Glomerular endothelial cell (primary cell): ENCODE measurements around the gene HES4. TPM values are rescaled to one million over a fixed set of nuclear protein-coding genes. Genes with fewer than 3 reads are reported as not detected.
"Not testable (repeated sequence)": the region's sequence is repeated elsewhere in the genome, so short reads cannot be mapped to it uniquely, and the experiment has no call there.

ENCODE experiments used
- DNase-seq: peaks from one replicate; pipeline ENCODE4 v3.0.0-alpha.2; 2011; ENCODE audit warnings: low read depth, low spot score; ENCODE audit errors: extremely low read depth
- total RNA-seq: library from RNA; depleted of rRNA; stranded (reverse); fragments of >200 nt; gene quantifications from 2 replicates; pipeline ENCODE4 v1.2.3, GENCODE V29; 2015

Gene HES4
- total RNA-seq, 1 donor from 2014 or later = 219 TPM

DNA sequence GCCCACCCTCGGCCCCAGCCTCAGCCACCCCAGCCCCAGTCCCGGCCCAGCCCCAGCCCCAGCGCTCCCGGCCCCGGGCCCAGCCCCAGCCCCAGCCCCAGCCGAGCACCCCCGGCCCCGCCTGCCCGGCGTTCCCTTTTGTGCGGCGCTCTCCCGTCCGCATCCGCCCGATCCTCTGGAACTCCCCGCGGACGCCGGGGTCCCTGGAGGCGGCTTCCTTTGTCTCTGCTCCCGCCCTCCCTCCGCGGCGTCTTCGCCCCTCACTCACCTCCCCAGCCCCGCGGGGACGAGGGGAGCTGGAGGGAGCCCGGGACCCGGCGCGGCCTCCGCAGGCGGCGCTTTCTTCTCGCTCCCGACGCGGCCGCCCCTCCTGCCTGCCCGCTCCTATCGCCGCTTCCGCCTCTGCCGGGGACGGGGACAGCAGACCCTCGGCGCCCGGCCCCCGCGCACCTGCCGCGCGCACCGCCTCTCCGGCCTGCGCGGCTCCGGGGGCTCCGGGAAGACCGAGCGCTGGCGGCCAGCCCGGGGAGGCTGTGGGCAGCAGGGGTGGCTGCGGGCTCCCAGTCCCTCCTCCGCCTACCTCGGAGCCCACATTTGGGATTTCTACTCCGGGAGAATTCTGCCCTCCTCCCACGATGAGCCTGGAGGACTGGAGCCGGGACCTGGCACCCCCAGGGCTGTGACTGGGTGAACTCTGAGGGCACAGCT is 34.0 kb upstream of the HES4 start:
- no peak for DNase-seq

DNA sequence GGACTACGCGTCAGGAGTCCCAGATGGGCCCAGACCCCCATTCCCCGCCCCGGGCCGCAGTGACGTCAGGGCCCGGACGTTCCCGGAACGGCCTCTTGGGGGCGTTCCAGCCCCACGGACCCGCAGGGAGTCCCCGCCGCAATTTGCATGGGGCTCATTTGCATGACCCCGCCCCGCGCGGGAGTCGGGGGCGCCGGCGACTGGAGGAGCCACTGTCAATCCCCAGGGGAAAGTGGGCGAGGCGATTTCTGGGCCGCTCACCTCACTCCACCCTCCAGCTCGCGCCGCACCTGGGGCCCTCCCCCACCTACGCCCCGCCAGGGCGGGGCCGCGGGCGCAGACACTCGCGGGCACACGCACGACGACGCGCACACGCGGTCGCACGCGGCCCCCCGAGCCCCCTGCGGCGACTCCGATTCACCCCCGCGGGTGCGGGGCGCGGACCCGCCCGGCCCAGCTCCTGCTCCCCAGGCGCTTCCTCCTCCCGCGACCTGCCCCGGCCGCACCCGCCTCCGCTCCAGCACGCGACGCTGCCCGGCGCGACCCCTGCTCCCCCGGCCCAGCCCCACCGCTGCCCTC is 33.2 kb upstream of the HES4 start:
- no peak for DNase-seq

GRCh38 chr1:1032424-1032823 is 32.5 kb upstream of the HES4 start:
- DNase-seq = no peak

DNA sequence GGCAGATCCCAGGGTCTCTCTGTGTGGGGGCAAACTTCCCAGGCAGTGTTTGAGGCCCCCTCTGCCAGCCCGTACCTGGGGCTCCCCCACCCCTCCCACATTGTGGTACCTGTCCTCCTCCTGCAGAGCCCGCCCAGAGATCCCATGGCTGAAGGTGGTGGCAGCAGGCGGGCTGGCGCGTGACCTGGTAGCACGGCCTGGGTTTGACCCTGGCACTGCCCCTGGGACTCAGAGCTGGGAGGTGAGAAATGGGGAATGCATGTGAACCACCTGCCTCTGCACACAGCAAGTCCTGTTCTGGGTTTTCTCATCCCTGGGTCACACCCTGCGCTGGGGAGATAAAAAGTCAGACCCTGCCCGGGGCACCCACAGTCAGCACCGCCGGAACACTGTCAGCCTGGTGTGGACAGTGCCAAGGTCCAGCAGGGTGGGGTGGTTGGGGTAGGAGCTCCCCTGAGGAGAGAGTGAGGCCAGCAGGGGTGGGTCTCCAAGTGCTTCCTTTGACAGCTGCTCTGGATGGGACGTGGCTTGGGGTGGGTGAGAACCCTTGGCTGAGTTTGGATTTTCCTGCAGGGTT is 31.9 kb upstream of the HES4 start:
- DNase-seq = no peak

DNA sequence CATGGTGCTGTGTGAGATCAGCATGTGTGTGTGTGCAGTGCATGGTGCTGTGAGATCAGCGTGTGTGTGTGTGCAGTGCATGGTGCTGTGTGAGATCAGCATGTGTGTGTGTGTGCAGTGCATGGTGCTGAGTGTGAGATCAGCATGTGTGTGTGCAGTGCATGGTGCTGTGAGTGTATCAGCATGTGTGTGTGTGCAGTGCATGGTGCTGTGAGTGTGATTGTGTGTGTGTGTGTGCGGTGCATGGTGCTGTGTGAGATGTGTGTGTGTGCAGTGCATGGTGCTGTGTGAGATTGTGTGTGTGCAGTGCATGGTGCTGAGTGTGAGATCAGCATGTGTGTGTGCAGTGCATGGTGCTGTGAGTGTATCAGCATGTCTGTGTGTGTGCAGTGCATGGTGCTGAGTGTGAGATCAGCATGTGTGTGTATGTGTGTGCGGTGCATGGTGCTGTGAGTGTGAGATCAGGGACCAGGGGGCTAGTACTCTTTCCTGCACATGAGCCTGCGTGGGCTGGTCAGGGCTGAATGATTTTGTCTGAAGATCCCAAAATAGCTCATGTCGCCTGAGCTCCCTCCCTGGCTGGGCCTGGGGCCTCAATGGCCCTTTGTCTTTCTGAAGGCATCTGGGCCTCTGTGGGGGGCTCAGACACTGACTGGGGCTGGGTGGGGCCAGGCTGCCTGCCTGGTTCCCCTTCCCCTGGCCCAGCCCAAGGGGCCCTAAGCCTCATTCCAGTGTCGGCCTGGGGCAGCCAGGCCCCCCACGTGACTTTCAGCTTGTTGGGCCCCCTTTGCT is 31.2 kb upstream of the HES4 start:
- DNase-seq = not testable (repeated sequence)

DNA sequence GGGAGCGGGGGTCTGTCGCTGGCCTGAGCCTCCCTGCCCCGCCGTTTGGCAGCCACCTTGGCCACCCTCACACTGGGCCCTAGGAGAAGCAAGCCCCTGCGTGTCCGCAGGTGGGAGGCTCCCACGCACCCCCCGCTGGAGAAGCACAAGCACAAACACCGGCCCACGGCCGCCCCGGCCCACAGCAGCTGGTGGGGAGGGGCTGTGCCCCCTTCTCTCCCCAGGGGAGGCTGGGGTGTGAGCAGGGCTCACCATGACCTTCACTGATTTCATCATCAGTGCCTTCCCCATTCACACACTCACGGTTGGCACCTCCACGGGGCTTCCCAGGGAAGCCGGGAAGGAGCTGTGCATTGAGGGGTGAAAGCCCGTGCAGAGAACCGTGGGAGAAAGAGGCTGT is 27.9 kb upstream of the HES4 start:
- DNase-seq = no peak

- DNase-seq = no peak
Measured at GRCh38 chr1:1026599-1027413, 26.9 kb upstream of the HES4 start.

GRCh38 chr1:1025730-1026129 is 25.8 kb upstream of the HES4 start:
- DNase-seq = no peak

GRCh38 chr1:1024771-1025699 is 25.1 kb upstream of the HES4 start:
- no peak for DNase-seq

DNA sequence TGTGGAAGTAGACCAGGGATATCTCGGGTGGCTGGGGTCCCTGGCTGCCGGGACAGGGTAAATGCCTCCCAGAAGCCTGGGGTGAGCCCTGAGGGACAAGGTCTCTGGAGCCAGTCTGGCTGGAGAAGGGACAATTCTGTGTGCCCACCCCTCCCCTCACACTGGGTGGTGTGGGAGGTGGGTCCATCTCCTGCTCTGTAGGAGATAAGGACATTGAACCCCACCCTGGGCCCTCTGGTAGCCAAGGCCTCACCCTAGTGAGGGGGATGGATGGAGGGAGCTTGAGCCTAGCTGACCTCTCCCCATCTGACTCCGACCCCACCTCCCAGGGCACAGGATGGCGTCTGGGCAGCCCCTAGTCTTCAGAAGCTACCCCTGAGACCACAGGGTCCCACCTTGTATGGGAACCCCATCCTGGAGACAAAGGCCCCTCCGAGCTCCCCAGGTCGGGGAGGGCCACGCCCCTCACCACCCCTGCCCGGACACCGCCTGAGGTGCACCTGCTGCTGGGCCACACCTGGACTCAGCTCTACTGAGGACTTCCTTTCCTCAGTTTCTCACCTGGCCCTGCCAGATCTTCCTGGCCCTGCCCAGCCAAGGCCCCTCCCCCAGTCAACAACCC is 24.4 kb upstream of the HES4 start:
- no peak for DNase-seq

DNA sequence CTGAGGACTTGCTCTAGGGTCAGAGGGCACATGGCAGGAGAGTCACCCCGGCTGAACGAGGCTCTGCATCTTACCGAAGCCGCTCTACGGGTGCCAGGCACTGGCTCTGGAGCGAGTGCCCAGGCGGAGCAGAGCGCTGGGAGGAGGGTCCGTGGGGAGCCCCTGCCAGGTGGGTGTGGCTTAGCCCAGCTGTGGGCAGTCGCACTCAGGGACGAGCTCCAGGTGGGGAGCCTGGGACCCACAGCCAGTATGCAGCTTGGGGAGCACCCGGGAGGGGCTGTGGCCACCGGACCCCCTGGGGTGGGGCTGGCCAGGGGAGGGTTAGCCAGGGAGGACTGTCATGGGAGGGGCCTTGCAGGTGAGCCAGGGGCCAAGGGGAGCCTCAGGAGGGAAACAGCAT is 23.8 kb upstream of the HES4 start:
- DNase-seq = no peak

DNA sequence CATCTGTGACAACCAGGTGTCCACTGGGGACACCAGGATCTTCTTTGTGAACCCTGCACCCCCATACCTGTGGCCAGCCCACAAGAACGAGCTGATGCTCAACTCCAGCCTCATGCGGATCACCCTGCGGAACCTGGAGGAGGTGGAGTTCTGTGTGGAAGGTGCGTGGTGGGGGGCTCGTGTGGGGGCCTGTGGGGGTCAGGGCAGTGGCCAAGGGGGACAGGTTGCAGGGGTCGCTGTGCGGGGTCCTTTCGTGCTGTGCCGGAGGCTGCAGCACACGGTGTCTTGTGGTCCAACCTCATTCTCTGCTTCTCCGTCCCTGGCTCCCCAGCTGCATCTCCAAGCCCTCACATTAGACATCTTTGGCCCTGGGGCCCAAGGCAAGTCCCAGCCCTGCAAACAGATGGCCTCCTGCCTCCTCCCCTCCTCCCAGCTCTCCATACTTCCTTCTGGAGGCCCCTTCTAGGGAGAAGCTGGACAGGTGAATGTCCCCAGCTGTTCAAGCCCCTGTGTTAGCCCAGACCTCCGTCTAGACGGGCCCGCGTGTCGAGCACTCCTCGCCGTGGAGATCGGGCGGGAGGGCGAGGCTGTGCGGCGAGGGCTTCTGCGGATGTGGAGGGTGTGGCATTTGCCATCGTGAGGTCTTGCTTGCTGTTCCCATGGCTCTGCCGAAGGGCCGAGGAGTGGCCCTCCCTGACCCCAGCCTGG is 22.6 kb upstream of the HES4 start:
- no peak for DNase-seq

GRCh38 chr1:1021920-1022259 is 22.0 kb upstream of the HES4 start:
- DNase-seq = no peak

GRCh38 chr1:1021010-1021919 is 21.4 kb upstream of the HES4 start:
- DNase-seq = no peak

DNA sequence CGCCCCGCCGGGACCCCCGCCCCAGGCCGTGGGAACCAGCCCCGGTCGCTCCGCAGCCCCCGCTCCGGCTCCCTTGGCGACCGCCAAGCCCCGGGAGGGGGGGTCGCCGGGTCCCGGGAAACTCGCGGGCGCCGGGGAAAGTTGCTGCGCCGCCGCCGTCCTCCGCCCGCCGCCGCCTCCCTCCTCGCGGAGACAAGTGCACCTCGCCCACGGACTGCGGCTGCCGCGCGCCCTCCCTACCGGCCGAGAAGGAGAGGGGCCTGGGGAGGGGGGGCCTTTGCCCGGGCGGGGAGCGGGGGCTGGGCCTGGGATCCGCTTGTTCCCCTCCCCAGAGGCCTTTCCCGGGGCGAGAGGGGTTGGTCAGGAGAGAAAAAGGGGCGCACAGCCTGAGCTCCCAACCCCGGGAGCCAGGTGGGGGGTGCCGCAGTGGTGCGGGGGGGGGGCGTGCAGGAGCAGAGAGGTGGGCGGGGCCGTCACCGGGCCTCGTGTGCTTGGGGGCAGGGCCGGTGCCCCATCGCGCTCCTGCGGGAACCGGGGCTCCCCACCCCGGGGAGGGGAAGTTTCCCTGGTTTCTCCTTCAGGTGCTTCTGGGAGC is 20.6 kb upstream of the HES4 start:
- DNase-seq = no peak

GRCh38 chr1:1020000-1020404 is 20.1 kb upstream of the HES4 start, which contains the start of gene AGRN:
Gene AGRN, plus strand, starts transcription at chr1:1020120. Its CDS starts 53 bp downstream, at chr1:1020173.
- DNase-seq = no peak
